HG03175 (cell line): ENCODE data around the gene MYPOP.
"Not testable (repeated sequence)": the region's sequence is repeated elsewhere in the genome, so short reads cannot be mapped to it uniquely, and the experiment has no call there.

ENCODE experiments used
- ATAC-seq: cut with Tn5 transposase; IDR thresholded peaks from one replicate; pipeline ENCODE4 v1.9.1; 2021; ENCODE audit warnings: mild to moderate bottlenecking, moderate library complexity; ENCODE audit not compliant: unreplicated experiment

The MYPOP gene

DNA sequence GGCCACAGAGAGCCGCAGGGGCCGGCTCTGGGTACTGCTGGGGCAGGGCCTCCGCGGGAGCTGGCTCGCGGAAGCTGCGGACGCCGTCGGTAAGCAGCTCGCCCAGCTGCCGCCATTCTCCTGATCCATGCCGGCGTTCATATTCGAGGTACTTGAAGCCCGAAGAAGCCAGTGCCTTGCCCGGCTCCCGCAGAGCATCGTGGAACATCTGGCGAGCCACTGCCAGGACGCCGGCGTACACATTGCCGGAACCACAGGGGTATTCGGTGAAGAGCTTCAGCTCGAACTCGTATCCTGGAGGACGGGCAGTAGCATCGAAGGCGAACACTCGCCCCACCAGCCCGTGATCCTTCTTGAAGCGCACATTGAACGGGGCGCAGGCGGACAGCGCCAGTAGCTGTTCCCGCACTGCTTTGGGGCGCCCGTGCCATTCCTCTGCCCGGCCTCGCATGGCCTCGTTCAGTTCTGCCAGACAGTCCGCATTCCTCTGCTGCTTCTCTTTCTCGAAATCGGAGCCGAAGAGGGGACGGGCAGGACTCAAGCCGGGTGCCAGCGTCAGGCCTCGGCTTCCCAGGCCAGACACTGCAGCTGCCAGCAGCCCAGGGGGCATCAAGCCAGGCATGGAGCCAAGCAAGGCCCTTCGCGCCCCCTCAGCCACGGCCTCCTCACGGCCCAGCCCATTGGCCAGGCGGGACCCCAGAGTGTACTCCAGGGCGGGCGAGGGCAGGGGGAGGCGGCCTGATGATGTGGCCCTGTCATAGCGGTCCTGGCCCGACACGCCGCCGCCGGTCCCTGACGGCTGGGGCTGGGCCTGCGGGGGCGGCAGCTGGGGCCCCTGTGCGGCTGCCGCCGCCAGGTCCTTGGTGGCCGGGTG lies 17.5 kb downstream of the MYPOP start:
- ATAC-seq: no peak

DNA sequence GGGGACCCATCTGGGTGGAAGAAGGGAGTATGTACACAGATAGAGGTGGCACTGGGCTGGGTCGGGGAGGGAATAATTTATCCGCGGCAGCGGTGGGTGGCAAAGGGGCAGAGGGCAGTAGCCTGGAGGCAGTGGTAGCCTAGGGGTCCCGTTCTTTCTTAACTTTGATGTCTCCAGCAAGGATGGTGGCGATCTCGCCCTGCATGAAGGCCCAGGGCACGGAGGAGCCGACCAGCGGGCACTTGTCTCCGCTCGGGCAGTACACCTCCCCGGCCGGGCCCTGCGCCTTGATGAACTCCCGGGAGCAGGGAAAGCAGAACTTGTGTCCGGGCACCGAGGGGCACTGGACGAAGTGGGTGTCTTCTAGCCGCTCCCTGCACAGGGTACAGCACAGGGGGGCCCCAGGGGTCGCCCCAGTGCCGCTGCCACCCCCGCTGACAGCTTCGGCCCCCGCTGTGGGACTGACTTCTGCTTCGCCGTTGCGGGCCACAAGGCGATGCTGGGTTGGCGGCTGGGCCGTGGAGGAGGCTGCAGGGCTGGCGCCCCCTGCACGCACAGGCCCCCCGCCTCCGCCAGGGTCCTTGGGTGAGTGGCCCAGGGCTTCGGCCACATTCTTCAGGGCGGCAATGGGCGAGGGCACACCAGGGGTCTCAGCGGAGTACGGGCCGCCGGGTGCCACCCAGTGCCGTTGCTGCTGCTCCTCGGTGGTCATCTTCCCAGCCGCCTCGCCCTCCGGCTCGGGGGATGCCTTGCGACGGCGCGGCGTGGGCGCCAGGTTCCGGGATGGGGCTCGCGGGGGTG lies 18.3 kb downstream of the MYPOP start:
- ATAC-seq: no peak

DNA sequence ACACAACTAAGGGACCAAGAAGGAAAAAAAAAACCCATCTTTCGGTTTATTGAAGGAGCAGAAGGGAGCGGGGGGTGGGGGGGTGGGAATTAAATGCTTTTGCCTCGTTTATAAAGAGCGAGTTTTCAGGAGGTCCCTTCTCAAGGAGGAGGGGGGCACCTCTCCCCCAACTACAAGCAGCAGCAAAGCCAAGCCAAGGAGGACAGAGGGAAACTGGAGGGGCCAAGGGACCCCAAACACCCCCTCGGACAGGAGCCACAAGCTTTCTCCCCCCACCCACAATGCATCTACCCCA lies 18.9 kb downstream of the MYPOP start:
- ATAC-seq: no peak

DNA sequence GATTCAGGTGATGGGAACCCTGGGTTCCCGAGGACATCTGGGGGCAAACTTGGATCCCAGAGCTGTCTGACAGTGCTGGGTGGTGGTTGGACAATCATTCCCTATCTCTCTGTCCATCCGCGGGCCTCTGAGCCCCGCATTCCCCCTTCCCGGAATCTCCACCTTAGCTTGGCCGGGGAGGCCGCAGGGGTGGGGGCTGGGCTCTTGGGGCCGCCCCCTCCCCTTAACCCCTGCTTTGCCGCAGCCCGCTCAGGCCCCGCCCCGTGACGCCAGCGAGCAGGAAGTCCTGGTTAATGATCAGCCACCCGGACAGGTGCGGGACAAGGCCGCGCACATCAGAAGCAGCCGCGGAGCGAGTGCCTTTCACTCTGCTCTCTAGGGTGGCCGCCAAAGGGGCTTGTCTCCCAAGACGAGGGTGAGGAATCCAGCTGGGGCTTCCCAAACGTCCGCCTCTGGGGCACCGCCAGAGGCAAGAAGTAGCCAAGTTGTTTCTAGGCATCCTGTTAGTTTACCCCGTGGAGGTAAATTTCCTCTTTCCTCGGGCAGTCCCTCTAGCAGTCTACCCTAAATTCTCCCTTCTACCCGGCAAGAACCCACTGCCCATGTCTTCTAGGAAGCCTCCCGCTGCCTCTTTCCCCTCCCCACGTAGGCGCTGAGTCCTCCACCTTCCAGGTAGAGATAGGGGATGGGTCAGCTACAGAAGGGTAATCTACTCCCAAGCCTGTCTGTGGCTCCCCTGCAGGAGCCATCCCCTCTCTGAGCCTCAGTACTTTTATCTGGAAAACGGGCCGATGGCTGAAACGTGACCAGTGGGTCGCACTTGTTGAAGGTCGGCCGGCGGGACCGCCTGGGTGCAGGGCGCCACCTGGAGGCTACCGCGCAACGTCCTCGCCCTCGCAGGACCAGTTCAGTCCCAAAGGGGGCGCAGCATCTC lies 19.5 kb downstream of the MYPOP start:
- ATAC-seq: no peak

DNA sequence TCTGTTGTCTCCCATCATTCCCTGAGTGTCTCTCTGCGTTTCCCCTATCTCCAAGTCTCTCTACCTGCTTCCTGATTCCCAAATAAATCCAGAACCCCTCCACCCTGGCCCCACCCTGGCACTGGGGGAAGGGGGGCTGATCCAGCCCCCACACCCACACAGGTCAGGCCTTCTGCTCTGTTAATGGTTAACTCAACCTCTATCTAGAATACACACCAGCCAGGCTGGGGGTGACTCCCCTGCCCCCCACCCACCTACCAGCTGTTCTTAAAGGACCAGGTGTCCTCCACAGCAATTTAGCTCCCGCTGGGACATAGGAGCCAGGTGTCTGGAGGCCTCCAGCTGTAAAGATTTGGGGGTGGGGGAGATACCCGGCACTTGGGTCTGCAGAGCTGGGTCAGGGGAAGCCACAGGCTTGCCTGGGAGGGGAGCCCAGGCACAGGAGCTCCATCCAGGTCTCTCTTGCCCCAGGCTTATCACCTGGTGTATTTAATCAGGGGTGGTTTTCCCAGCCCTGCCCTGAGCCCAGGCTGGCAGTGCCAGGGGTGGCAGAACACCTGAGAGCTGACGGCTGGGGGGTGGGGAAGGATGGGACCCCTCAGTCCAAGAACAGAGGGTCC lies 20.4 kb downstream of the MYPOP start:
- ATAC-seq: no peak

DNA sequence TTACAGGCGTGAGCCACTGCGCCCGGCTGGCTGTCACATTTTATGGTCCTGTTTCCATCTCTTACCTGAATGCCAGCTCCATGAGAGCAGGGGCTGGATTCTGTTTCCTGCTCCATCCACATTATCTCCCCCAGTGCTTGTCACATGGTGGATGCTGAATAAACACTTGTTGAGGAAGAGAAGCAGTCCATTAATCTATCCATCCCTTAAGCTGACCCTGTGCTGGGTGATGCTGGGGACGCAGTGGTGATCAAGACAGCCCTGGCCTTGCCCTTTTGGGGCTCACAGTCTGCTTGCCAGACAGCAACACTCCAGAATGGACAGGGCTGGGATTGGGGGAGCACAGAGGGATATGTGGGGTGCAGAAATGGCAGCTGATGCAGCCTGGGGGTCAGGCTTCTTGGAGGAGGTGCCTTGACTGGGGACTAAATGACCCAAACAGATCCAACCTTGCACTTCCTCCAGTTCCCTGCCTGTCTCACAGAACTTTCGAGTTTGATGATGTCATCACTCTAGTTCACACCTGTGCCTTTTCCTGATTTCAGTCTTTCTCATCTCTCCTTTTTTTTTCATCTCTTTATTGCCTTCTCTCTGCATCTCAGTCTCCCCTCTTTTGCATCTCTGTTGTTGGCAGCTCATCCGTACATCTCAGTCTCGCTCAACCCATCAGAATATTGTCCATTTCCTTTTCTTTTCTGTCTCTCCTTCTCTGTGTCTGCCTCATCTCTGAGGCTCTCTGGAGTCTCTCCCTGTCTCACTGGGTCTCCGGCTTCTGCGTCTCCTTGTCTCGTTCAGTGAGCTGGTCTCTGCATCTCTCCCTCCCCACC lies 21.1 kb downstream of the MYPOP start:
- ATAC-seq: no peak

DNA sequence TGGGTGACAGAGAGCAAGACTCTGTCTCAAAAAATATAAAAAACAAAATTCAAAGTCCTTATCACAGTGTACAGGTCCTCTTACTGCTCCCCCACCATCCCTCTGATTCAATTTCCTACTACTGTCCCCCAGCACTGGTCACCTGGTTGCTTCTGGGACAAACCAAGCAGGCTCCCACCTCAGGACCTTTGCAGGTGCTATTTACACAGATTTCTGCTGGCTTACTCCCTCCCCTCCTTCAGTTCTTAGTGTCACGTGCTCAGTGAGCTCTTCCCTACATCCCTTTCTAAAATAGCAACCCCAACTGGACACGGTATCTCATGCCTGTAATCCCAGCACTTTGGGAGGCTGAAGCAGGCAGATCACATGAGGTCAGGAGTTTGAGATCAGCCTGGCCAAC lies 22.4 kb downstream of the MYPOP start:
- no peak for ATAC-seq

DNA sequence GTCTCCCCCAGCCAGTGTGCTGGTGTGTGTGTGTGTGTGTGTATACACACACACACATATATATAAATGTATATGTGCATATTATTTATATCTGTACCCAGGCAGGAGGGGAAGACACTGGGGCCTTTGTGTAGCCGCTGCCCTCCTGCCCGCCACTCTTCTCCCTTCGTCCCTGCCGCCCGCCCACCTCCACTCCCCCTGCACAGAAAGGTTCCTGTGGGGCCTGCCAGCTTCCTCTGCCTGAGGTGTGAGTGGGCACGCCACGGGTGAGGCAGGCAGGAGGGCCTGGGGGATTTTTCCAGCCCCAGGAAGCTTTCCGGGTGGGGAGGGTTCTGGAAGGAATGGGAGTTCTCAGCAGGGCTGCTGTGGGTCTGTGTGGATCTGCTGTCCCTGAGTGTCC lies 23.4 kb downstream of the MYPOP start:
- ATAC-seq: no peak

DNA sequence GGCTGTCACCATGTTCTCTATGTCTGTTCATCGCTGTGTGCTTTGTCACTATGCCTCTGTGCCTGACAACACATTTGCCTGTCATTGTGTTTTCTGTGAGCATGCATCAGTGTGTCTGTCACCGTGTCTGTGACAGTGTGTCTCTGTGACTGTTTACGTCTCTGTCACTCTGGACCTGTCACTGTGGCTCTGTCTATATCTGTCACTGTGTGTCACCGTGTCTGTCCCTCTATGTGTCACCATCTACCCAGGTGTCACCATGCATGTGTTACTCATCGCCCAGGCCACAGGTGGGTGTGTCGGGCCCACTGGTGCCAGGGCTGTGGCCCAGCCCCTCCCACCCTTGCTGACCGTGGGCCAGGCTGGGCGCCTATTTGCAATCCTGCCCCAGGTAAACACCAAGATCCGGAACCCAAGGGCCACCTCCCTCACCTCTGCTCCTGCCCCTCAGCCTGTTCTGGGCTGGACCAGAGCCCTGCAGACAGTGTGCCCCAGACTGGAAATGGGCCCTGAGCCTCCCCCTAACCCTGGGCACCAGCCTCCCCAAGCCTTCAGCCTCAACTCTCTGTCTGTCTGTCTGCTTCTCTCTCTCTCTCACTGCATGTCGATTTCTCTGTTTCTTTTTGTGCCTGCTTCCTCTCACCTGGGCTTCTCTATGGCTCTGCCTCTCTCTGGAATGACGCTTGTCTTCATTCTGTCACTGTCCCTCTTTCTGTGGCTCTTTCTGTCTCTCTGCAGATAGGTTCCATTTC lies 24.2 kb downstream of the MYPOP start:
- ATAC-seq: no peak

DNA sequence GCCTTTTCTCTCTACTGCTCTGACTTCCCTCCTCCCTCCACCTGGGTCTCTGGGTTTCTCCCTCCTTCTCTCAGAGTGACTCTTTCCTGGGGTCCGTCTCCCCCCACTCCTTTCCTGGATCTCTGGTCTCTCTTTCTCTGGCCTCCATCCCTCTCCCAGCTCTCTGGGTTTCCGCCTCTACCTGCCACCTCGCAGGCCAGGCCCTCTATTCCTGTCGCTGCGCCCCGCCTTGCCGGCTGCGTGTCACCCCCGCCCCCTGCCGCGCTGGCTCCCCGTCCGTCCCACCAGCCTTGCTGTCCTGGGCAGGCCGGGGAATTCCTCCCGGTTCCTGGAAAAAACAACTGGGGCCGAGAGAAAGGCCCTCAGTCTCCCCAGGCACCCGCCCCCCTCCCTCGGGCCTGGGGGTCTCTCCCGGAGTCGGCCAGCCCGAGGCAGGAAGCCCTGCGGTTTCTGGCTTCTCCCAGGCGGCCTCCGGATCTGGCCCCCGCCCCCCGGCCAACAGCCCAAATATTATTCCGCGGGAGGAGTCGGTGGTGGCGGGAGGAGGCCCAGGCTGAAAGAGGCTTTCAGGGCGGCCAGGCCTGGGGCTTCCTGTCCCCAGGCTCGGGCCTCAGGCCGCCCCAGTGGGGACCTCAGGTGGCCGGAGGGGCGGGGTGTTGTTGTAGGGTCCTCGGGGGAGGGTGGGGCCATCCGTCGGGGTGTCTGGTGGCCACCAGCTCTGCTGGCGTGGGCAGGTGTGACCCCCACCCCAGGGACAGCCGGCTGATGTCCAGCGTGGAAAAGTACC lies 25.8 kb downstream of the MYPOP start:
- ATAC-seq: no peak

DNA sequence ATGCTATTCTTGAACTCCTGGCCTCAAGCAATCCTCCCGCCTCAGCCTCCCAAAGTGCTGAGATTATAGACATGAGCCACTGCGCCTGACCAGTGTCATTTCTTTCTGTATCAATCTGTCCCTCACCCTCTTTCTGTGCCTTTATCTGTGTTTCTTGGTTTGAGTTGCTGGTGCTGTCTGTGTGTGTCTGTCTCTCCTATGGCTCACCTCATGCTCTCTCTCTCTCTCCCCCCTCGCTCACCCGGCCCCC lies 26.3 kb downstream of the MYPOP start:
- ATAC-seq: no peak

DNA sequence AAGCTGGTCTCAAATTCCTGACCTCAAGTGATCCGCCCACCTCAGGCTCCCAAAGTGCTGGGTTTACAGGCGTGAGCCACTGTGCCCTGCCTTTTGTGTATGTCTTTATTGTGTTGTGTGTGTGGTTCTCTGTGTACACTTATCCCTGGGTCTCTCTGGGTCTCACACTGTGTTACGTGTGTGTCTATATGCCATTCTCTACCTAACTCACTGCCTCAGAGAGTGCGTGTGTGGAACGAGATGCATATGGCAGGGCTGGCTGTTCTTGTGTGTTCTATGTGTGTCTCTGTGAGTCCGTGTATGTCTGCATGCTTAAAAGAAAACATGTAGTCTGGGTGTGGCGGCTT lies 27.8 kb downstream of the MYPOP start:
- ATAC-seq: no peak

DNA sequence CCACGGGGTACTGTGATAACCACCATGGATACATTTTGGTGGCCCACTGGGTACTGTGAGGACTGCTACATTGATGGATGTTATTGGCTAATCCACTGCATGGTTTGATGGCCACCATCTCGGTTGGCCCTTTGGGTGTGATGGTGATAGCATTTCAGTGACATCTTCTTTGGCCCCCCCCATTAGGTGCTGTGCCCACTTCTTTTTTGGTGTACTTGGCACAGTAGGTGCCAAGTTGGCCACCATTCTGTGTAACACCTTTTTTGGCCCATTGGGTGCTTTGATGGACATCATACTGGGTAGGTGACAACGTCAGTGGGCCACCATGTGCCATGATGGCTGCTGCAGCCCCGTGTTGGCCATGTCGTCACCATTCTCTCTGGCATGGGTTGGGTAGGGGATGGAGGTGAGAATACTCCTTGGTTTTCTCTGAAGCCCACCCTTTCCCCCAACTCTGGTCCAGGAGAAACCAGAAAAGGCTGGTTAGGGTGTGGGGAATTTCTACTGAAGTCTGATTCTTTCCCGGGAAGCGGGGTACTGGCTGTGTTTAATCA lies 29.1 kb downstream of the MYPOP start:
- no peak for ATAC-seq

DNA sequence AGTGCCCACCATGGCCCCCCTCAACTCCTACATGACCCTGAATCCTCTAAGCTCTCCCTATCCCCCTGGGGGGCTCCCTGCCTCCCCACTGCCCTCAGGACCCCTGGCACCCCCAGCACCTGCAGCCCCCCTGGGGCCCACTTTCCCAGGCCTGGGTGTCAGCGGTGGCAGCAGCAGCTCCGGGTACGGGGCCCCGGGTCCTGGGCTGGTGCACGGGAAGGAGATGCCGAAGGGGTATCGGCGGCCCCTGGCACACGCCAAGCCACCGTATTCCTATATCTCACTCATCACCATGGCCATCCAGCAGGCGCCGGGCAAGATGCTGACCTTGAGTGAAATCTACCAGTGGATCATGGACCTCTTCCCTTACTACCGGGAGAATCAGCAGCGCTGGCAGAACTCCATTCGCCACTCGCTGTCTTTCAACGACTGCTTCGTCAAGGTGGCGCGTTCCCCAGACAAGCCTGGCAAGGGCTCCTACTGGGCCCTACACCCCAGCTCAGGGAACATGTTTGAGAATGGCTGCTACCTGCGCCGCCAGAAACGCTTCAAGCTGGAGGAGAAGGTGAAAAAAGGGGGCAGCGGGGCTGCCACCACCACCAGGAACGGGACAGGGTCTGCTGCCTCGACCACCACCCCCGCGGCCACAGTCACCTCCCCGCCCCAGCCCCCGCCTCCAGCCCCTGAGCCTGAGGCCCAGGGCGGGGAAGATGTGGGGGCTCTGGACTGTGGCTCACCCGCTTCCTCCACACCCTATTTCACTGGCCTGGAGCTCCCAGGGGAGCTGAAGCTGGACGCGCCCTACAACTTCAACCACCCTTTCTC lies 30.1 kb downstream of the MYPOP start:
- ATAC-seq: no peak

DNA sequence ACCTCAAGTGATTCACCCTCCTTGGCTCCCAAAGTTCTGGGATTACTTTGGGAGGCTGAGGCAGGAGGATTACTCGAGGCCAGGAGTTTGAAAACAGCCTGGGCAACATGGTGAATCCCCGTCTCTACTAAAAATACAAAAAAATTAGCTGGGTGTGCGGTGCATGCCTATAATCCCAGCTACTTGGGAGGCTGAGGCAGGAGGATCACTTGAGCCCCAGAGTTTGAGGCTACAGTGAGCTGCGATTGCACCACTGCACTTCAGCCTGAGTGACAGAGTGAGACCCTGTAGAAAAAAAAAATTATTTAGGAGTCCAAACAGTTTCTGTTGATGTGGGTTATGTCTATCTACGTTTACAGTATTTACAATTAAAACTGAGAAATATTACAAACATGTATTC lies 31.6 kb downstream of the MYPOP start:
- ATAC-seq: no peak

DNA sequence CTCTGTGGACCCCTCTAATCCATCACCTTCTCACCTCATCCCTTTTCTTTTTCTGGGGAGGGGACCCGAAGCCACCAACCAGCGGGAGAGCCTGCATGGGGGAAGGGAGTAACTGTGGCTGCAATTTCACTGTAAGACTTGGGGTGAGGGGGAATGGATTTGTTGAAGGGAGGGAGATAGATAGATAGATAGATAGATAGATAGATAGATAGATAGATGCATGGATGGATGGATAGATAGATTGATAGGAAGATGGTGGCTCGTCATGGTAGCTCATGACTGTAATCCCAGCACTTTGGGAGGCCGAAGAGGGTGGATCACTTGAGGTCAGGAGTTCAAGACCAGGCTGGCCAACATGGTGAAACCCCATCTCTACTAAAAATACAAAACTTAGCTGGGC lies 35.2 kb downstream of the MYPOP start:
- not testable (repeated sequence) for ATAC-seq

DNA sequence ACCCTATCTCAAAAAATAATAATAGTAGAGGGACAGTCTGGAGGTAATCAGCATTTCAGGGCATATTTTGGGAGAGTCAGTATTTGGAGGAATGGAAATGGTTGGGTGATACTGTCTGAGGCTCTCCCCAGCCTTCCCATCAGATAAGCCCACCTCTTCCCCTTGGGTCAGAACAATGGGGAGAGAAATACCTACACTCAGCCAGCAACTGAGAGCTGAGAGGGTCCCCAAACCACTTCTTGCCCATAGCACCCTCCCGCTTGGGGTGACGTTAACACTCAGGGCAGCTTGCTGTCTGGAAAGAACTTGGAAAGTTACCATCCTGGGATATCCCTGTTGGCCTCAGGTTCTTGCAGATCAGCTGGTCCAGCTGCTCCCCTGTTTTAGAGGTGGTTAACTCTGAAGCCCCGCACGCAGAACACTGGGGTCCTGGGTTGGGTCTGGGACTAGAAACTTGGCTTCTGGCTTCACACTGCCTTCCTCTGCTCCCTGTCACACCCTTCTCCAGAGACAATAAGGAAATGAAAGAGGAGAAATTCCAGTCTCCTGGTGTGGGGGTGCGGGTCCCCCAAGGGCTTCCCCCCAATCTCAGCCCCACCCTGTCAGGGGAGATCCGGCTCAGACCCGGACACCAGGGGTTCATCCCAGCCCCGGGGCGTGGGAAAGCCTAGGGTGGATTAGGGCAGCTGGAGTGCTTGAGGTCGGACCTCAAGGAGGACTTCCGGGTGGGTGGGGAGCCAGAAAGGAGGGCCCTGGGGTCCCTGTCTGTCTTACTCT lies 35.8 kb downstream of the MYPOP start:
- ATAC-seq: no peak
